Liver (tissue), 3 donors: ENCODE data around the gene CD36.

Source experiments
- CTCF ChIP-seq: fragments of 150-350 bp; IDR thresholded peaks from 2 replicates; pipeline ENCODE4 v1.5.1; 2017; ENCODE audit warnings: improper control_type of control experiment, low read depth, low read length; ENCODE audit not compliant: missing input control
- EGR1 ChIP-seq, 2 donors: IDR thresholded peaks; 2 replicates each; pipeline ENCODE4 v1.6.1; 2016 to 2018; ENCODE audit warnings: antibody characterized with exemption in 2 of 2, low read depth in 2 of 2
- FOXA1 ChIP-seq: IDR thresholded peaks from 2 replicates; pipeline ENCODE4 v1.6.1; 2016; ENCODE audit warnings: antibody characterized with exemption
- FOXA2 ChIP-seq: IDR thresholded peaks from 2 replicates; pipeline ENCODE4 v1.6.1; 2016; ENCODE audit warnings: antibody characterized with exemption
- JUND ChIP-seq, 2 donors: IDR thresholded peaks; 2 replicates each; pipeline ENCODE4 v1.6.1; 2016; ENCODE audit warnings: antibody characterized with exemption in 2 of 2
- REST ChIP-seq: IDR thresholded peaks from 2 replicates; pipeline ENCODE4 v1.6.1; 2016; ENCODE audit warnings: antibody characterized with exemption, mild to moderate bottlenecking
- RXRA ChIP-seq, 2 donors: IDR thresholded peaks; 2 replicates each; pipeline ENCODE4 v1.6.1; 2017 to 2018; ENCODE audit warnings: antibody characterized with exemption in 2 of 2, mild to moderate bottlenecking in 1 of 2
- SP1 ChIP-seq: IDR thresholded peaks from 2 replicates; pipeline ENCODE4 v1.6.1; 2018; ENCODE audit warnings: antibody characterized with exemption, mild to moderate bottlenecking
- TAF1 ChIP-seq: conservative IDR thresholded peaks from 2 replicates; pipeline ENCODE4 v1.6.1; 2016; ENCODE audit warnings: antibody characterized with exemption, mild to moderate bottlenecking
- YY1 ChIP-seq: IDR thresholded peaks from 2 replicates; pipeline ENCODE4 v1.6.1; 2016; ENCODE audit warnings: antibody characterized with exemption, mild to moderate bottlenecking
- donor health status: healthy.
- donor health status: healthy.

DNA sequence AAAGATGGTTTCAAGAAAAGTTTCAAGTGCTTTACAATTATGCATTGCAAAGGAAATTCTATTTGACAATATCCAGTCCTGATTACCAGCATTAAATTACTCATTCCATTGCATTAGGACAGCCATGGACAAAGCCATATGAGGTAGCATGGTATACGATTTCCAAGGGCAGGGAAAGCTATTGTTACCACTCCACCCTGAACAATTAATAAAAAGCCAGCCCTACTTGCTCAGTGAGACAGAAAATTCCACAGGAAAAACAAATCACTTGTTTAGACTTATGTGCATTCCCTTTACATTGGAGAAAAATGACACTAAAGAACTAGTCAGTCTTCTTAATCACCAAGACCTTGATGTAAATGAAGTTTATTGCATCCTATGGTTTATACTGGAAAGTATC lies 5.6 kb downstream of the CD36 start:
- TF ChIP-seq REST (no peak), EGR1 (IDR thresholded peaks at IDR 0.05; ENCODE audit: low read depth in 2 of 2) (no peak), JUND (IDR thresholded peaks at IDR 0.05) (no peak), CTCF (no peak), YY1 (no peak), FOXA2 (no peak), RXRA (IDR thresholded peaks at IDR 0.05) (no peak), FOXA1 (no peak), SP1 (no peak), TAF1 (no peak)
